ENCODE results near the gene UBD. TPM values are rescaled to one million over a fixed set of nuclear protein-coding genes. Genes with fewer than 3 reads are reported as not detected.

Gene UBD
- total and polyA plus RNA-seq, 8 donors = 0.66 to 331 (median 6.3) TPM

DNA sequence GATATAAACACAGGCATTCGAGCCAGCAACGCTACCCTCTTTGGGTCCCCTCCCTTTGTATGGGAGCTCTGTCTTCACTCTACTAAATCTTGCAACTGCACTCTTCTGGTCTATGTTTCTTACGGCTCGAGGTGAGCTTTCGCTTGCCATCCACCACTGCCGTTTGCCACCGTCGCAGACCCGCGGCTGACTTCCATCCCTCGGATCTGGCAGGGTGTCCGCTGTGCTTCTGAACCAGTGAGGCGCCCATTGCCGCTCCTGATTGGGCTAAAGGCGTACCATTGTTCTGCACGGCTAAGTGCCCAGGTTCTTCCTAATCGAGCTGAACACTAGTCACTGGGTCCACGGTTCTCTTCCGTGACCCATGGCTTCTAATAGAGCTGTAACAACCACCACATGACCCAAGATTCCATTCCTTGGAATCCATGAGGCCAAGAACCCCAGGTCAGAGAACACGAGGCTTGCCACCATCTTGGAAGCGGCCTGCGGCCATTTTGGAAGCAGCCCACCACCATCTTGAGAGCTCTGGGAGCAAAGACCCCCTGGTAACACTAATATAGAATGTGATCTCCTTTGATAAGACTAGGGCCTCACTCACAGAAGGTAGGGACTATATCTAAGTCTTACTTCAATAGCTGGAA, 973 bp downstream of the UBD start:
- WGBS, 2 donors = 88 to 92% methylated on average over 22 of the region's 22 CpGs
- TF ChIP-seq CTCF (IDR thresholded peaks at IDR 0.05) = no peak
- peaks cover 1 to 16% (median 2%) of the 10 kb centered on the region in 3 donors for H3K4me1 ChIP-seq
- H3K27me3 ChIP-seq = peaks cover 0 to 18% (median 0%) of the 10 kb centered on the region in 4 donors
- intact Hi-C loops (cut with DNase I) = no loop called here
- no peak for ATAC-seq
- peak overlapping the region in 1 of 4 donors; percentile 60 for H3K27ac ChIP-seq
- no peak for FAIRE-seq
- DNase-seq = no peak
- H3K36me3 ChIP-seq = no peaks in the 10 kb centered on the region
- peak overlapping the region in 1 of 4 donors; percentile 19 for H3K4me3 ChIP-seq
- no peaks in the 10 kb centered on the region for H3K9me3 ChIP-seq

DNA sequence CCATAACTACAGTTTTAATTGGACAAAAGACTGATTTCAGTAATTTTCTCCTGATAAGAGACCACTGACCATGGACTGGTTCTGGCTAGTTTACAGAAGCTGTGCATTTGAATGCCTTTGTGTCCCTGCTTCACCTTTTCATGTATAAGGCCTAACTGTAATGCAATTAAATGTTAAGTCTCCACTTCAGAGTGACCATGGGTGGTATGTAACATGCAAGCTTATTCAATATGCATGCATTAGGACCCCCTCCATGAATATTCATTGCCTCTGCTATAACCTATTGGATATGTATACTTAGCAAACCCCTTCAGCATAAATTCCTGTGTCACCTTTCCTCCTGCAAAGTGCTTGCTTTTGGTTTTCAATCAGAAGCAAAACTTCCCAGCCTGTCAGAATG, 2.2 kb downstream of the UBD start:
- intact Hi-C loops (cut with DNase I) = no loop called here
- FAIRE-seq = no peak
- peaks cover 0 to 18% (median 0%) of the 10 kb centered on the region in 4 donors for H3K27me3 ChIP-seq
- H3K4me1 ChIP-seq = peaks cover 5 to 16% (median 6%) of the 10 kb centered on the region in 3 donors
- no peaks in the 10 kb centered on the region for H3K9me3 ChIP-seq
- no peak overlapping the region for H3K27ac ChIP-seq
- no peak for ATAC-seq
- no peak for TF ChIP-seq CTCF (IDR thresholded peaks at IDR 0.05)
- peak overlapping the region in 1 of 4 donors; percentile 13 for H3K4me3 ChIP-seq
- no peak for DNase-seq
- H3K36me3 ChIP-seq = no peaks in the 10 kb centered on the region

- ATAC-seq = no peak
- Histone ChIP-seq H3K4me1 (peaks cover 4 to 6% (median 5%) of the 10 kb centered on the region in 3 donors), H3K9me3 (no peaks in the 10 kb centered on the region), H3K27ac (no peak overlapping the region), H3K36me3 (no peaks in the 10 kb centered on the region), H3K27me3 (peaks cover 0 to 18% (median 0%) of the 10 kb centered on the region in 4 donors), H3K4me3 (no peak overlapping the region)
- DNase-seq = no peak
- no peak for TF ChIP-seq CTCF (IDR thresholded peaks at IDR 0.05)
- 77 to 85% methylated on average over 5 of the region's 5 CpGs for WGBS, 2 donors
- intact Hi-C loops (cut with DNase I) = no loop called here
- FAIRE-seq = no peak
Observed at GRCh38 chr6:29554764-29555163, 4.8 kb downstream of the UBD start.

GRCh38 chr6:29553268-29554057, 6.1 kb downstream of the UBD start:
- WGBS, 2 donors = 6% methylated on average over 81 to 83 of the region's 83 CpGs
- ATAC-seq = peak; percentile 78 to 89 (median 84)
- no peak for FAIRE-seq
- intact Hi-C loops (cut with DNase I) = no loop called here
- DNase-seq = peak; percentile 10 to 81 (median 49)
- peak overlapping the region in 2 of 4 donors; percentile 25 to 41 for H3K4me3 ChIP-seq
- no peak for TF ChIP-seq CTCF (IDR thresholded peaks at IDR 0.05)
- H3K36me3 ChIP-seq = no peaks in the 10 kb centered on the region
- H3K27me3 ChIP-seq = peaks cover 0 to 18% (median 0%) of the 10 kb centered on the region in 4 donors
- H3K9me3 ChIP-seq = no peaks in the 10 kb centered on the region
- H3K4me1 ChIP-seq = peaks cover 4 to 6% (median 5%) of the 10 kb centered on the region in 3 donors
- H3K27ac ChIP-seq = peak overlapping the region in 1 of 4 donors; percentile 10
